HepG2 (cell line): Measurements from ENCODE around the gene MSI2. TPM values are rescaled to one million over a fixed set of nuclear protein-coding genes. Genes with fewer than 3 reads are reported as not detected.

Experiments used
- DPF2 ChIP-seq: sonication (generic); formaldehyde crosslinking; IDR thresholded peaks from 2 replicates; pipeline ENCODE4 v1.4.0; 2020; ENCODE audit warnings: mild to moderate bottlenecking, low read depth, missing genetic modification reagents, borderline replicate concordance
- FOXJ3 ChIP-seq: sonication (generic); formaldehyde crosslinking; IDR thresholded peaks from 2 replicates; pipeline ENCODE4 v1.4.0; 2020; ENCODE audit warnings: missing genetic modification reagents, mild to moderate bottlenecking, borderline replicate concordance
- JUN ChIP-seq: sonication (generic); formaldehyde crosslinking; IDR thresholded peaks from 2 replicates; pipeline ENCODE4 v1.4.0; 2020; ENCODE audit warnings: mild to moderate bottlenecking, missing genetic modification reagents
- KAT7 ChIP-seq: IDR thresholded peaks from 2 replicates; pipeline ENCODE4 v1.6.1; 2018; ENCODE audit warnings: borderline replicate concordance, missing compliant biosample characterization
- NCOA5 ChIP-seq: sonication (generic); formaldehyde crosslinking; IDR thresholded peaks from 2 replicates; pipeline ENCODE4 v1.4.0; 2020; ENCODE audit warnings: missing genetic modification reagents
- PHF5A ChIP-seq: IDR thresholded peaks from one replicate; pipeline ENCODE4 v1.6.1; 2018; ENCODE audit warnings: low read depth, missing genetic modification reagents; ENCODE audit not compliant: unreplicated experiment
- SAP130 ChIP-seq: IDR thresholded peaks from 2 replicates; pipeline ENCODE4 v1.6.1; 2016; ENCODE audit warnings: low read depth
- SNAPC2 ChIP-seq: sonication (generic); formaldehyde crosslinking; IDR thresholded peaks from 2 replicates; pipeline ENCODE4 v1.8.1; 2022; ENCODE audit warnings: mild to moderate bottlenecking, missing genetic modification reagents
- SP4 ChIP-seq: sonication (generic); formaldehyde crosslinking; IDR thresholded peaks from 2 replicates; pipeline ENCODE4 v1.8.1; 2023; ENCODE audit warnings: mild to moderate bottlenecking, missing genetic modification reagents
- SUZ12 ChIP-seq: fragments of 150-350 bp; IDR thresholded peaks from 2 replicates; pipeline ENCODE4 v1.6.1; 2014; ENCODE audit warnings: low read depth, low read length
- ZFX ChIP-seq: sonication (generic); formaldehyde crosslinking; IDR thresholded peaks from 2 replicates; pipeline ENCODE4 v1.4.0; 2020; ENCODE audit warnings: mild to moderate bottlenecking, low read depth, missing genetic modification reagents, moderate library complexity
- ZNF101 ChIP-seq: sonication (generic); formaldehyde crosslinking; IDR thresholded peaks from 2 replicates; pipeline ENCODE4 v1.4.0; 2020; ENCODE audit warnings: mild to moderate bottlenecking, low read depth, missing genetic modification reagents, borderline replicate concordance
- ZNF546 ChIP-seq: sonication (generic); formaldehyde crosslinking; conservative IDR thresholded peaks from 2 replicates; pipeline ENCODE4 v1.8.1; 2023; ENCODE audit warnings: mild to moderate bottlenecking, missing genetic modification reagents
- polyA plus RNA-seq, 8 experiments: library from polyadenylated mRNA; depleted of rRNA in 3 of 8; stranded (reverse) in 7 of 8; unstranded in 1 of 8; fragments of >200 nt; fragmentation: Illumina TruSeq in 4 of 8; extraction: Trizol in 4 of 8; gene quantifications; 2 replicates each; pipeline versions ENCODE4 v1.2.1 to v1.2.3, GENCODE V29; 2011 to 2016; ENCODE audit warnings: low read depth in 4 of 8, missing spikeins in 1 of 8, mixed read lengths in 1 of 8; ENCODE audit not compliant: insufficient read depth in 1 of 8
- total RNA-seq, 5 experiments: library from RNA; depleted of rRNA; stranded (reverse); fragments of >200 nt; fragmentation: Illumina TruSeq; extraction: Trizol; gene quantifications; 2 replicates each; pipeline ENCODE4 v1.2.3, GENCODE V29; 2016; ENCODE audit warnings: low read depth in 1 of 5
- TF ChIP-seq, protein P1 (sequence below): sonication (generic); formaldehyde crosslinking; IDR thresholded peaks from 2 replicates; pipeline ENCODE4 v1.9.0; 2021; ENCODE audit warnings: missing genetic modification reagents, borderline replicate concordance
- TF ChIP-seq, protein P2 (sequence below): sonication (generic); formaldehyde crosslinking; IDR thresholded peaks from 2 replicates; pipeline ENCODE4 v1.5.0; 2020; ENCODE audit warnings: mild to moderate bottlenecking, missing genetic modification reagents, borderline replicate concordance
- TF ChIP-seq, protein P3 (sequence below): sonication (generic); formaldehyde crosslinking; IDR thresholded peaks from 2 replicates; pipeline ENCODE4 v1.4.0; 2020; ENCODE audit warnings: missing genetic modification reagents
- TF ChIP-seq, protein P4 (sequence below): IDR thresholded peaks from 2 replicates; pipeline ENCODE4 v1.6.1; 2016; ENCODE audit warnings: mild to moderate bottlenecking

Gene MSI2
- total and polyA plus RNA-seq, 2 of the 13 experiments (the other 11 are each of a cell fraction or from before 2014, with no cell fraction given): 77.5 to 78.4 TPM

DNA sequence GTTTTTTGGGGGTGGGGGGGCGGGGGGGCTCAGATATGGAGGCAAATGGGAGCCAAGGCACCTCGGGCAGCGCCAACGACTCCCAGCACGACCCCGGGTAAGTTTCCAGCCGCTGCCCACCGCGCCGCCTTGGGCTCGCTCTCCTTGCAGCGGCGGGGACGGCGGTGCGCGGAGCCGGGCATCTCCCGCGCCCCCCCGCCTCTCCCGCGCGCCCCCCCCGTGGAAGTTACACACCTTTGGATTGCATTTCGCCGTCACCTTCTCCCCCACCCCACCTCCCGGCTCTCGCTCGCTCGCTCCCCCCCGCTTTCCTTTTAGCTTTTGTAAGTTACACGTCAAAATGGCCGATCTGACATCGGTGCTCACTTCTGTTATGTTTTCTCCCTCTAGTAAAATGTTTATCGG is 387 bp downstream of the MSI2 start (continued):
- TF ChIP-seq, protein P1, sequence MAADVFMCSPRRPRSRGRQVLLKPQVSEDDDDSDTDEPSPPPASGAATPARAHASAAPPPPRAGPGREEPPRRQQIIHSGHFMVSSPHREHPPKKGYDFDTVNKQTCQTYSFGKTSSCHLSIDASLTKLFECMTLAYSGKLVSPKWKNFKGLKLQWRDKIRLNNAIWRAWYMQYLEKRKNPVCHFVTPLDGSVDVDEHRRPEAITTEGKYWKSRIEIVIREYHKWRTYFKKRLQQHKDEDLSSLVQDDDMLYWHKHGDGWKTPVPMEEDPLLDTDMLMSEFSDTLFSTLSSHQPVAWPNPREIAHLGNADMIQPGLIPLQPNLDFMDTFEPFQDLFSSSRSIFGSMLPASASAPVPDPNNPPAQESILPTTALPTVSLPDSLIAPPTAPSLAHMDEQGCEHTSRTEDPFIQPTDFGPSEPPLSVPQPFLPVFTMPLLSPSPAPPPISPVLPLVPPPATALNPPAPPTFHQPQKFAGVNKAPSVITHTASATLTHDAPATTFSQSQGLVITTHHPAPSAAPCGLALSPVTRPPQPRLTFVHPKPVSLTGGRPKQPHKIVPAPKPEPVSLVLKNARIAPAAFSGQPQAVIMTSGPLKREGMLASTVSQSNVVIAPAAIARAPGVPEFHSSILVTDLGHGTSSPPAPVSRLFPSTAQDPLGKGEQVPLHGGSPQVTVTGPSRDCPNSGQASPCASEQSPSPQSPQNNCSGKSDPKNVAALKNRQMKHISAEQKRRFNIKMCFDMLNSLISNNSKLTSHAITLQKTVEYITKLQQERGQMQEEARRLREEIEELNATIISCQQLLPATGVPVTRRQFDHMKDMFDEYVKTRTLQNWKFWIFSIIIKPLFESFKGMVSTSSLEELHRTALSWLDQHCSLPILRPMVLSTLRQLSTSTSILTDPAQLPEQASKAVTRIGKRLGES (CRISPR knock-in tag): no peak
- no peak for TF ChIP-seq PHF5A (CRISPR knock-in tag)
- TF ChIP-seq, protein P2, sequence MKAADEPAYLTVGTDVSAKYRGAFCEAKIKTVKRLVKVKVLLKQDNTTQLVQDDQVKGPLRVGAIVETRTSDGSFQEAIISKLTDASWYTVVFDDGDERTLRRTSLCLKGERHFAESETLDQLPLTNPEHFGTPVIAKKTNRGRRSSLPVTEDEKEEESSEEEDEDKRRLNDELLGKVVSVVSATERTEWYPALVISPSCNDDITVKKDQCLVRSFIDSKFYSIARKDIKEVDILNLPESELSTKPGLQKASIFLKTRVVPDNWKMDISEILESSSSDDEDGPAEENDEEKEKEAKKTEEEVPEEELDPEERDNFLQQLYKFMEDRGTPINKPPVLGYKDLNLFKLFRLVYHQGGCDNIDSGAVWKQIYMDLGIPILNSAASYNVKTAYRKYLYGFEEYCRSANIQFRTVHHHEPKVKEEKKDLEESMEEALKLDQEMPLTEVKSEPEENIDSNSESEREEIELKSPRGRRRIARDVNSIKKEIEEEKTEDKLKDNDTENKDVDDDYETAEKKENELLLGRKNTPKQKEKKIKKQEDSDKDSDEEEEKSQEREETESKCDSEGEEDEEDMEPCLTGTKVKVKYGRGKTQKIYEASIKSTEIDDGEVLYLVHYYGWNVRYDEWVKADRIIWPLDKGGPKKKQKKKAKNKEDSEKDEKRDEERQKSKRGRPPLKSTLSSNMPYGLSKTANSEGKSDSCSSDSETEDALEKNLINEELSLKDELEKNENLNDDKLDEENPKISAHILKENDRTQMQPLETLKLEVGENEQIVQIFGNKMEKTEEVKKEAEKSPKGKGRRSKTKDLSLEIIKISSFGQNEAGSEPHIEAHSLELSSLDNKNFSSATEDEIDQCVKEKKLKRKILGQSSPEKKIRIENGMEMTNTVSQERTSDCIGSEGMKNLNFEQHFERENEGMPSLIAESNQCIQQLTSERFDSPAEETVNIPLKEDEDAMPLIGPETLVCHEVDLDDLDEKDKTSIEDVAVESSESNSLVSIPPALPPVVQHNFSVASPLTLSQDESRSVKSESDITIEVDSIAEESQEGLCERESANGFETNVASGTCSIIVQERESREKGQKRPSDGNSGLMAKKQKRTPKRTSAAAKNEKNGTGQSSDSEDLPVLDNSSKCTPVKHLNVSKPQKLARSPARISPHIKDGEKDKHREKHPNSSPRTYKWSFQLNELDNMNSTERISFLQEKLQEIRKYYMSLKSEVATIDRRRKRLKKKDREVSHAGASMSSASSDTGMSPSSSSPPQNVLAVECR (CRISPR knock-in tag): no peak
- TF ChIP-seq, protein P3, sequence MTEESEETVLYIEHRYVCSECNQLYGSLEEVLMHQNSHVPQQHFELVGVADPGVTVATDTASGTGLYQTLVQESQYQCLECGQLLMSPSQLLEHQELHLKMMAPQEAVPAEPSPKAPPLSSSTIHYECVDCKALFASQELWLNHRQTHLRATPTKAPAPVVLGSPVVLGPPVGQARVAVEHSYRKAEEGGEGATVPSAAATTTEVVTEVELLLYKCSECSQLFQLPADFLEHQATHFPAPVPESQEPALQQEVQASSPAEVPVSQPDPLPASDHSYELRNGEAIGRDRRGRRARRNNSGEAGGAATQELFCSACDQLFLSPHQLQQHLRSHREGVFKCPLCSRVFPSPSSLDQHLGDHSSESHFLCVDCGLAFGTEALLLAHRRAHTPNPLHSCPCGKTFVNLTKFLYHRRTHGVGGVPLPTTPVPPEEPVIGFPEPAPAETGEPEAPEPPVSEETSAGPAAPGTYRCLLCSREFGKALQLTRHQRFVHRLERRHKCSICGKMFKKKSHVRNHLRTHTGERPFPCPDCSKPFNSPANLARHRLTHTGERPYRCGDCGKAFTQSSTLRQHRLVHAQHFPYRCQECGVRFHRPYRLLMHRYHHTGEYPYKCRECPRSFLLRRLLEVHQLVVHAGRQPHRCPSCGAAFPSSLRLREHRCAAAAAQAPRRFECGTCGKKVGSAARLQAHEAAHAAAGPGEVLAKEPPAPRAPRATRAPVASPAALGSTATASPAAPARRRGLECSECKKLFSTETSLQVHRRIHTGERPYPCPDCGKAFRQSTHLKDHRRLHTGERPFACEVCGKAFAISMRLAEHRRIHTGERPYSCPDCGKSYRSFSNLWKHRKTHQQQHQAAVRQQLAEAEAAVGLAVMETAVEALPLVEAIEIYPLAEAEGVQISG (CRISPR knock-in tag): 0 out of 2 replicates have a peak, but pooled peaks have one; percentile 5
- no peak for TF ChIP-seq NCOA5
- no peak for TF ChIP-seq SP4 (CRISPR knock-in tag)
- peak; percentile 35; the same call in 1 of the 2 replicates for TF ChIP-seq SAP130 (CRISPR knock-in tag)
- no peak for TF ChIP-seq ZNF101
- TF ChIP-seq, protein P4, sequence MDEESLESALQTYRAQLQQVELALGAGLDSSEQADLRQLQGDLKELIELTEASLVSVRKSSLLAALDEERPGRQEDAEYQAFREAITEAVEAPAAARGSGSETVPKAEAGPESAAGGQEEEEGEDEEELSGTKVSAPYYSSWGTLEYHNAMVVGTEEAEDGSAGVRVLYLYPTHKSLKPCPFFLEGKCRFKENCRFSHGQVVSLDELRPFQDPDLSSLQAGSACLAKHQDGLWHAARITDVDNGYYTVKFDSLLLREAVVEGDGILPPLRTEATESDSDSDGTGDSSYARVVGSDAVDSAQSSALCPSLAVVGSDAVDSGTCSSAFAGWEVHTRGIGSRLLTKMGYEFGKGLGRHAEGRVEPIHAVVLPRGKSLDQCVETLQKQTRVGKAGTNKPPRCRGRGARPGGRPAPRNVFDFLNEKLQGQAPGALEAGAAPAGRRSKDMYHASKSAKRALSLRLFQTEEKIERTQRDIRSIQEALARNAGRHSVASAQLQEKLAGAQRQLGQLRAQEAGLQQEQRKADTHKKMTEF: no peak
- no peak for TF ChIP-seq FOXJ3
- peak; percentile 73; the same call in 1 of the 2 replicates for TF ChIP-seq KAT7 (CRISPR knock-in tag)
- TF ChIP-seq ZFX: no peak
- TF ChIP-seq JUN (CRISPR knock-in tag): no peak
- no peak for TF ChIP-seq SNAPC2 (CRISPR knock-in tag)
- TF ChIP-seq SUZ12: no peak
- no peak for TF ChIP-seq DPF2
- no peak for TF ChIP-seq ZNF546 (CRISPR knock-in tag)
